Measurements from ENCODE around the gene ADGRV1. TPM values are rescaled to one million over a fixed set of nuclear protein-coding genes. Genes with fewer than 3 reads are reported as not detected.
A peak's percentile ranks its signal among the peaks of the same experiment; 100 is the strongest.

ADGRV1 gene
- total and polyA plus RNA-seq, 9 of the 15 experiments (the other 6 are each of a cell fraction or from before 2014, with no cell fraction given): 21.7 to 156 (median 58.2) TPM

- DNase-seq (ENCODE audit: extremely low read depth in 1 of 4, low spot score in 3 of 4) (peak in 1 of 4 experiments; percentile 78), ATAC-seq (peak; percentile 58), FAIRE-seq (peak; percentile 67)
- Histone ChIP-seq H3K9me1 (ENCODE audit: control insufficient read depth, insufficient read depth, low read length) (no peaks in the 10 kb centered on the region), H3K27me3 (ENCODE audit: control insufficient read depth in 2 of 2, insufficient read depth in 2 of 2, low read length in 2 of 2) (no peaks in the 10 kb centered on the region), H2AFZ (ENCODE audit: low read depth, low read length) (peak overlapping the region; percentile 79), H3K4me2 (ENCODE audit: insufficient read depth, low read length) (peak overlapping the region; percentile 66), H3K4me3 (peak overlapping the region; percentile 1; the same call in 1 of the 2 replicates), H3K9ac (ENCODE audit: insufficient read depth in 1 of 2, low read depth in 2 of 2, low read length in 2 of 2) (peak overlapping the region; percentile 74 to 86; a peak in 3 of 4 replicates), H3K36me3 (ENCODE audit: control insufficient read depth, insufficient read depth, low read length) (no peaks in the 10 kb centered on the region), H3K27ac (ENCODE audit: extremely low read depth, low read depth, low read length) (peak overlapping the region; percentile 93), H3K79me2 (ENCODE audit: control insufficient read depth, insufficient read depth, low read length) (peaks cover 41% of the 10 kb centered on the region), H3K9me3 (replicated peaks; ENCODE audit: control insufficient read depth, insufficient read depth, low read depth, low read length) (no peaks in the 10 kb centered on the region), H3K4me1 (replicated peaks in 1 of 2; ENCODE audit: control insufficient read depth in 2 of 2, insufficient read depth in 2 of 2, low read length in 2 of 2) (peaks cover 0 to 29% of the 10 kb centered on the region in 2 experiments; a peak in 4 of 5 replicates), H4K20me1 (replicated peaks; ENCODE audit: control insufficient read depth, insufficient read depth, low read length) (no peaks in the 10 kb centered on the region)
- WGBS (ENCODE audit: insufficient coverage, low coverage, missing lambda C conversion rate): 2% methylated on average over 5 of the region's 5 CpGs
- no TSS peak for BruUV-seq (replicated peaks)
- CTCF ChIA-PET (ENCODE audit: low intra/inter-chr PET ratio): no interaction called here
- in situ Hi-C loops (cut with MboI) (no loop called here), intact Hi-C loops (cut with micrococcal nuclease) (loop anchor here (5.0 kb wide), 1 partner anchor 233 kb away; the partner anchor contains the start of gene CETN3)
- POLR2A ChIA-PET: interaction anchor here (0.6 to 2.8 kb wide), 7 partner anchors 8 to 100 kb away, joined by 3 to 12 read pairs (median 4); no protein-coding TSS in a partner anchor
- TF ChIP-seq THRAP3 (IDR thresholded peaks at IDR 0.05; ENCODE audit: borderline replicate concordance): no peak
- TF ChIP-seq ZNF518B (CRISPR knock-in tag; IDR thresholded peaks at IDR 0.05): no peak
- peak in 1 of 2 experiments; percentile 45; a peak in 1 of 4 replicates for TF ChIP-seq FOXK2 (conservative IDR thresholded peaks at IDR 0.05 in 1 of 2, IDR thresholded peaks at IDR 0.05 in 1 of 2; ENCODE audit: low read depth in 2 of 2)
- no peak for TF ChIP-seq E2F5 (CRISPR knock-in tag; IDR thresholded peaks at IDR 0.05)
- TF ChIP-seq ZNF316 (IDR thresholded peaks at IDR 0.05): 0 out of 2 replicates have a peak, but pooled peaks have one; percentile 16
- TF ChIP-seq CBFA2T3 (IDR thresholded peaks at IDR 0.05): peak; percentile 73
- peak; percentile 47; the same call in 1 of the 2 replicates for TF ChIP-seq DPF2 (IDR thresholded peaks at IDR 0.05)
- peak; percentile 18; the same call in 1 of the 2 replicates for TF ChIP-seq TCF3 (CRISPR knock-in tag; IDR thresholded peaks at IDR 0.05)
- TF ChIP-seq TEAD4 (IDR thresholded peaks at IDR 0.05; ENCODE audit: low read length): peak; percentile 60; the same call in 1 of the 2 replicates
- no peak for TF ChIP-seq TEAD4 (CRISPR knock-in tag; IDR thresholded peaks at IDR 0.05; ENCODE audit: borderline replicate concordance)
- peak; percentile 83 to 87 for TF ChIP-seq MLLT1 (IDR thresholded peaks at IDR 0.05)
- no peak for TF ChIP-seq GABPA (tag; conservative IDR thresholded peaks at IDR 0.05; ENCODE audit: low read depth)
- no peak for TF ChIP-seq ATF1 (CRISPR knock-in tag; IDR thresholded peaks at IDR 0.05)
- peak; percentile 26; the same call in 1 of the 2 replicates for TF ChIP-seq ATF1 (tag; IDR thresholded peaks at IDR 0.05)
- 0 out of 2 replicates have a peak, but pooled peaks have one; percentile 36 for TF ChIP-seq HINFP (tag; conservative IDR thresholded peaks at IDR 0.05; ENCODE audit: low read depth)
- no peak for TF ChIP-seq ZSCAN32 (CRISPR knock-in tag; IDR thresholded peaks at IDR 0.05)
Measured at GRCh38 chr5:90640484-90641059, 82.0 kb downstream of the ADGRV1 start.

Data from K562 (cell line).